Measurements from ENCODE around the gene METTL27.

METTL27 gene

DNA sequence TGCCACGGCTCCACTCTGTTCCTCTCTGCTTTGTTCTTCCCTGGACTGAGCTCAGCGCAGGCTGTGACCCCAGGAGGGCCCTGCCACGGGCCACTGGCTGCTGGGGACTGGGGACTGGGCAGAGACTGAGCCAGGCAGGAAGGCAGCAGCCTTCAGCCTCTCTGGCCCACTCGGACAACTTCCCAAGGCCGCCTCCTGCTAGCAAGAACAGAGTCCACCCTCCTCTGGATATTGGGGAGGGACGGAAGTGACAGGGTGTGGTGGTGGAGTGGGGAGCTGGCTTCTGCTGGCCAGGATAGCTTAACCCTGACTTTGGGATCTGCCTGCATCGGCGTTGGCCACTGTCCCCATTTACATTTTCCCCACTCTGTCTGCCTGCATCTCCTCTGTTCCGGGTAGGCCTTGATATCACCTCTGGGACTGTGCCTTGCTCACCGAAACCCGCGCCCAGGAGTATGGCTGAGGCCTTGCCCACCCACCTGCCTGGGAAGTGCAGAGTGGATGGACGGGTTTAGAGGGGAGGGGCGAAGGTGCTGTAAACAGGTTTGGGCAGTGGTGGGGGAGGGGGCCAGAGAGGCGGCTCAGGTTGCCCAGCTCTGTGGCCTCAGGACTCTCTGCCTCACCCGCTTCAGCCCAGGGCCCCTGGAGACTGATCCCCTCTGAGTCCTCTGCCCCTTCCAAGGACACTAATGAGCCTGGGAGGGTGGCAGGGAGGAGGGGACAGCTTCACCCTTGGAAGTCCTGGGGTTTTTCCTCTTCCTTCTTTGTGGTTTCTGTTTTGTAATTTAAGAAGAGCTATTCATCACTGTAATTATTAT, 10.3 kb downstream of the METTL27 start:
- ChIA-PET CTCF (interaction anchor here (0.6 to 2.8 kb wide), 4 partner anchors 20 to 353 kb away, joined by 3 to 12 read pairs (median 5); no protein-coding TSS in a partner anchor), POLR2A (interaction anchor here (0.6 kb wide), 1 partner anchor 151 kb away, joined by 3 read pairs; no protein-coding TSS in a partner anchor)
- Histone ChIP-seq H3K4me3 (ENCODE audit: low read depth, low read length) (peak overlapping the region; percentile 13), H3K36me3 (ENCODE audit: control insufficient read depth in 2 of 2, insufficient read depth in 1 of 2, low read length in 2 of 2) (no peaks in the 10 kb centered on the region), H3K9me3 (ENCODE audit: control insufficient read depth, insufficient read depth, low read depth, low read length) (no peaks in the 10 kb centered on the region), H3K4me1 (ENCODE audit: control insufficient read depth, insufficient read depth, low read length) (peaks cover 14% of the 10 kb centered on the region), H3K27ac (ENCODE audit: extremely low read depth, low read depth, low read length) (no peak overlapping the region)
- TF ChIP-seq, protein P1, sequence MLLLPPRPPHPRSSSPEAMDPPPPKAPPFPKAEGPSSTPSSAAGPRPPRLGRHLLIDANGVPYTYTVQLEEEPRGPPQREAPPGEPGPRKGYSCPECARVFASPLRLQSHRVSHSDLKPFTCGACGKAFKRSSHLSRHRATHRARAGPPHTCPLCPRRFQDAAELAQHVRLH (tag by site-specific recombination; IDR thresholded peaks at IDR 0.05) = no peak
- TF ChIP-seq, protein P2, sequence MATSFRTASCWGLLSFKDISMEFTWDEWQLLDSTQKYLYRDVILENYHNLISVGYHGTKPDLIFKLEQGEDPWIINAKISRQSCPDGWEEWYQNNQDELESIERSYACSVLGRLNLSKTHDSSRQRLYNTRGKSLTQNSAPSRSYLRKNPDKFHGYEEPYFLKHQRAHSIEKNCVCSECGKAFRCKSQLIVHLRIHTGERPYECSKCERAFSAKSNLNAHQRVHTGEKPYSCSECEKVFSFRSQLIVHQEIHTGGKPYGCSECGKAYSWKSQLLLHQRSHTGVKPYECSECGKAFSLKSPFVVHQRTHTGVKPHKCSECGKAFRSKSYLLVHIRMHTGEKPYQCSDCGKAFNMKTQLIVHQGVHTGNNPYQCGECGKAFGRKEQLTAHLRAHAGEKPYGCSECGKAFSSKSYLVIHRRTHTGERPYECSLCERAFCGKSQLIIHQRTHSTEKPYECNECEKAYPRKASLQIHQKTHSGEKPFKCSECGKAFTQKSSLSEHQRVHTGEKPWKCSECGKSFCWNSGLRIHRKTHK (tag by site-specific recombination; IDR thresholded peaks at IDR 0.05) = no peak
- TF ChIP-seq ZNF16 (tag by site-specific recombination; IDR thresholded peaks at IDR 0.05; ENCODE audit: low read depth) (no peak), REPIN1 (tag by site-specific recombination; IDR thresholded peaks at IDR 0.05; ENCODE audit: low read depth) (no peak), ZNF660 (tag by site-specific recombination; IDR thresholded peaks at IDR 0.05) (no peak), ZNF416 (tag by site-specific recombination; IDR thresholded peaks at IDR 0.05) (no peak), ZXDB (tag by site-specific recombination; IDR thresholded peaks at IDR 0.05) (no peak), ZNF223 (tag by site-specific recombination; IDR thresholded peaks at IDR 0.05) (peak; percentile 69), ZNF837 (tag by site-specific recombination; IDR thresholded peaks at IDR 0.05) (no peak), SP7 (tag by site-specific recombination; IDR thresholded peaks at IDR 0.05) (peak; percentile 84), ZNF658 (tag by site-specific recombination; IDR thresholded peaks at IDR 0.05) (no peak), KLF7 (tag by site-specific recombination; IDR thresholded peaks at IDR 0.05; ENCODE audit: borderline replicate concordance) (no peak), ZNF341 (tag by site-specific recombination; IDR thresholded peaks at IDR 0.05; ENCODE audit: low read depth) (peak; percentile 67), ZFP41 (tag by site-specific recombination; IDR thresholded peaks at IDR 0.05; ENCODE audit: borderline replicate concordance) (no peak), HOXC10 (CRISPR knock-in tag; IDR thresholded peaks at IDR 0.05) (no peak), ZBTB20 (tag by site-specific recombination; IDR thresholded peaks at IDR 0.05) (no peak)

DNA sequence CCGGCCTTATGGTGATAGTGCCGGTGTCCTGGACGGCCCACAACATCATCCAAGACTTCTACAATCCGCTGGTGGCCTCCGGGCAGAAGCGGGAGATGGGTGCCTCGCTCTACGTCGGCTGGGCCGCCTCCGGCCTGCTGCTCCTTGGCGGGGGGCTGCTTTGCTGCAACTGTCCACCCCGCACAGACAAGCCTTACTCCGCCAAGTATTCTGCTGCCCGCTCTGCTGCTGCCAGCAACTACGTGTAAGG, 10.8 kb downstream of the METTL27 start:
- POLR2A ChIA-PET = no interaction called here
- Histone ChIP-seq H3K36me3 (ENCODE audit: control insufficient read depth in 2 of 2, insufficient read depth in 1 of 2, low read length in 2 of 2) (no peaks in the 10 kb centered on the region), H3K4me3 (ENCODE audit: low read depth, low read length) (peak overlapping the region; percentile 13), H3K27ac (ENCODE audit: extremely low read depth, low read depth, low read length) (no peak overlapping the region), H3K4me1 (ENCODE audit: control insufficient read depth, insufficient read depth, low read length) (peaks cover 14% of the 10 kb centered on the region), H3K9me3 (ENCODE audit: control insufficient read depth, insufficient read depth, low read depth, low read length) (no peaks in the 10 kb centered on the region)
- TF ChIP-seq, protein P3, sequence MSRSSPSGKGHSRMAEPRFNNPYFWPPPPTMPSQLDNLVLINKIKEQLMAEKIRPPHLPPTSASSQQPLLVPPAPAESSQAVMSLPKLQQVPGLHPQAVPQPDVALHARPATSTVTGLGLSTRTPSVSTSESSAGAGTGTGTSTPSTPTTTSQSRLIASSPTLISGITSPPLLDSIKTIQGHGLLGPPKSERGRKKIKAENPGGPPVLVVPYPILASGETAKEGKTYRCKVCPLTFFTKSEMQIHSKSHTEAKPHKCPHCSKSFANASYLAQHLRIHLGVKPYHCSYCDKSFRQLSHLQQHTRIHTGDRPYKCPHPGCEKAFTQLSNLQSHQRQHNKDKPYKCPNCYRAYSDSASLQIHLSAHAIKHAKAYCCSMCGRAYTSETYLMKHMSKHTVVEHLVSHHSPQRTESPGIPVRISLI (tag by site-specific recombination; IDR thresholded peaks at IDR 0.05) = no peak
- TF ChIP-seq, protein P4, sequence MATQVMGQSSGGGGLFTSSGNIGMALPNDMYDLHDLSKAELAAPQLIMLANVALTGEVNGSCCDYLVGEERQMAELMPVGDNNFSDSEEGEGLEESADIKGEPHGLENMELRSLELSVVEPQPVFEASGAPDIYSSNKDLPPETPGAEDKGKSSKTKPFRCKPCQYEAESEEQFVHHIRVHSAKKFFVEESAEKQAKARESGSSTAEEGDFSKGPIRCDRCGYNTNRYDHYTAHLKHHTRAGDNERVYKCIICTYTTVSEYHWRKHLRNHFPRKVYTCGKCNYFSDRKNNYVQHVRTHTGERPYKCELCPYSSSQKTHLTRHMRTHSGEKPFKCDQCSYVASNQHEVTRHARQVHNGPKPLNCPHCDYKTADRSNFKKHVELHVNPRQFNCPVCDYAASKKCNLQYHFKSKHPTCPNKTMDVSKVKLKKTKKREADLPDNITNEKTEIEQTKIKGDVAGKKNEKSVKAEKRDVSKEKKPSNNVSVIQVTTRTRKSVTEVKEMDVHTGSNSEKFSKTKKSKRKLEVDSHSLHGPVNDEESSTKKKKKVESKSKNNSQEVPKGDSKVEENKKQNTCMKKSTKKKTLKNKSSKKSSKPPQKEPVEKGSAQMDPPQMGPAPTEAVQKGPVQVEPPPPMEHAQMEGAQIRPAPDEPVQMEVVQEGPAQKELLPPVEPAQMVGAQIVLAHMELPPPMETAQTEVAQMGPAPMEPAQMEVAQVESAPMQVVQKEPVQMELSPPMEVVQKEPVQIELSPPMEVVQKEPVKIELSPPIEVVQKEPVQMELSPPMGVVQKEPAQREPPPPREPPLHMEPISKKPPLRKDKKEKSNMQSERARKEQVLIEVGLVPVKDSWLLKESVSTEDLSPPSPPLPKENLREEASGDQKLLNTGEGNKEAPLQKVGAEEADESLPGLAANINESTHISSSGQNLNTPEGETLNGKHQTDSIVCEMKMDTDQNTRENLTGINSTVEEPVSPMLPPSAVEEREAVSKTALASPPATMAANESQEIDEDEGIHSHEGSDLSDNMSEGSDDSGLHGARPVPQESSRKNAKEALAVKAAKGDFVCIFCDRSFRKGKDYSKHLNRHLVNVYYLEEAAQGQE (tag by site-specific recombination; IDR thresholded peaks at IDR 0.05) = 0 out of 2 replicates have a peak, but pooled peaks have one; percentile 3
- TF ChIP-seq, protein P5, sequence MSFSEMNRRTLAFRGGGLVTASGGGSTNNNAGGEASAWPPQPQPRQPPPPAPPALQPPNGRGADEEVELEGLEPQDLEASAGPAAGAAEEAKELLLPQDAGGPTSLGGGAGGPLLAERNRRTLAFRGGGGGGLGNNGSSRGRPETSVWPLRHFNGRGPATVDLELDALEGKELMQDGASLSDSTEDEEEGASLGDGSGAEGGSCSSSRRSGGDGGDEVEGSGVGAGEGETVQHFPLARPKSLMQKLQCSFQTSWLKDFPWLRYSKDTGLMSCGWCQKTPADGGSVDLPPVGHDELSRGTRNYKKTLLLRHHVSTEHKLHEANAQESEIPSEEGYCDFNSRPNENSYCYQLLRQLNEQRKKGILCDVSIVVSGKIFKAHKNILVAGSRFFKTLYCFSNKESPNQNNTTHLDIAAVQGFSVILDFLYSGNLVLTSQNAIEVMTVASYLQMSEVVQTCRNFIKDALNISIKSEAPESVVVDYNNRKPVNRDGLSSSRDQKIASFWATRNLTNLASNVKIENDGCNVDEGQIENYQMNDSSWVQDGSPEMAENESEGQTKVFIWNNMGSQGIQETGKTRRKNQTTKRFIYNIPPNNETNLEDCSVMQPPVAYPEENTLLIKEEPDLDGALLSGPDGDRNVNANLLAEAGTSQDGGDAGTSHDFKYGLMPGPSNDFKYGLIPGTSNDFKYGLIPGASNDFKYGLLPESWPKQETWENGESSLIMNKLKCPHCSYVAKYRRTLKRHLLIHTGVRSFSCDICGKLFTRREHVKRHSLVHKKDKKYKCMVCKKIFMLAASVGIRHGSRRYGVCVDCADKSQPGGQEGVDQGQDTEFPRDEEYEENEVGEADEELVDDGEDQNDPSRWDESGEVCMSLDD (tag by site-specific recombination; IDR thresholded peaks at IDR 0.05) = no peak
- no peak for TF ChIP-seq ZEB2 (tag by site-specific recombination; IDR thresholded peaks at IDR 0.05)
- TF ChIP-seq ZBTB17 (tag by site-specific recombination; IDR thresholded peaks at IDR 0.05) = no peak
- CTCF ChIA-PET = interaction anchor here (0.8 kb wide), 1 partner anchor 127 kb away, joined by 3 read pairs; no protein-coding TSS in a partner anchor
